Osteoblast (primary cell): ENCODE results near the gene WTIP. TPM values are rescaled to one million over a fixed set of nuclear protein-coding genes. Genes with fewer than 3 reads are reported as not detected.

ENCODE experiments used
- DNase-seq: peaks from one replicate; pipeline ENCODE4 v3.0.0; 2011; ENCODE audit warnings: low spot score, mixed read lengths; ENCODE audit not compliant: insufficient read length; ENCODE audit errors: missing footprints
- H2AFZ ChIP-seq: 2 replicates; pipeline ENCODE4 v1.6.0; 2011; ENCODE audit warnings: mild to moderate bottlenecking, low read length
- H3K27ac ChIP-seq: 2 replicates; pipeline ENCODE4 v1.5.1; 2011; ENCODE audit warnings: mild to moderate bottlenecking, low read depth, low read length, moderate library complexity
- H3K27me3 ChIP-seq: 2 replicates; pipeline ENCODE4 v1.6.0; 2012; ENCODE audit warnings: mild to moderate bottlenecking, control low read depth, inconsistent platforms, low read length, moderate library complexity; ENCODE audit not compliant: insufficient read depth
- H3K36me3 ChIP-seq: 2 replicates; pipeline ENCODE4 v1.5.1; 2011; ENCODE audit warnings: mild to moderate bottlenecking, low read length, control low read depth, moderate library complexity; ENCODE audit not compliant: insufficient read depth
- H3K4me1 ChIP-seq: 2 replicates; pipeline ENCODE4 v1.5.1; 2011; ENCODE audit warnings: mild to moderate bottlenecking, low read length, control low read depth, moderate library complexity; ENCODE audit not compliant: insufficient read depth
- H3K4me2 ChIP-seq: 2 replicates; pipeline ENCODE4 v1.6.0; 2011; ENCODE audit warnings: mild to moderate bottlenecking, low read length; ENCODE audit not compliant: insufficient read depth
- H3K4me3 ChIP-seq: fragments of 200-600 bp; sonication (generic); 3 replicates; pipeline ENCODE4 v1.5.1; 2012; ENCODE audit warnings: mild to moderate bottlenecking, low read length, inconsistent platforms; ENCODE audit not compliant: insufficient read depth
- H3K79me2 ChIP-seq: 2 replicates; pipeline ENCODE4 v1.6.0; 2012; ENCODE audit warnings: mild to moderate bottlenecking, low read length, control low read depth, inconsistent platforms; ENCODE audit not compliant: insufficient read depth
- H3K9me3 ChIP-seq: 2 replicates; pipeline ENCODE4 v1.5.1; 2011; ENCODE audit warnings: low read depth, low read length, control low read depth
- H4K20me1 ChIP-seq: 2 replicates; pipeline ENCODE4 v1.6.0; 2012; ENCODE audit warnings: mild to moderate bottlenecking, low read length, control low read depth; ENCODE audit not compliant: insufficient read depth
- CTCF ChIP-seq: IDR thresholded peaks from 2 replicates; pipeline ENCODE4 v1.5.1; 2011; ENCODE audit warnings: mild to moderate bottlenecking, low read depth, low read length, moderate library complexity; ENCODE audit errors: extremely low read depth
- total RNA-seq: library from RNA; depleted of rRNA; stranded (reverse); fragments of >200 nt; gene quantifications from 2 replicates; pipeline ENCODE4 v1.2.3, GENCODE V29; 2012

WTIP gene
- total RNA-seq, 1 donor, result 38.7 TPM

- Histone ChIP-seq H3K4me3 (no peak overlapping the region), H3K27ac (no peak overlapping the region), H2AFZ (no peak overlapping the region), H3K27me3 (no peaks in the 10 kb centered on the region), H3K79me2 (no peaks in the 10 kb centered on the region), H4K20me1 (peaks cover 12% of the 10 kb centered on the region), H3K4me1 (no peaks in the 10 kb centered on the region), H3K36me3 (peaks cover under 1% of the 10 kb centered on the region), H3K9me3 (no peaks in the 10 kb centered on the region), H3K4me2 (no peak overlapping the region)
- peak; percentile 100 for DNase-seq
- TF ChIP-seq CTCF, result peak; percentile 98
These were observed 20.1 kb downstream of the WTIP start for GRCh38 chr19:34501339-34502320.

- Histone ChIP-seq H4K20me1 (peaks cover 12% of the 10 kb centered on the region), H3K27ac (no peak overlapping the region), H3K27me3 (no peaks in the 10 kb centered on the region), H2AFZ (no peak overlapping the region), H3K9me3 (no peaks in the 10 kb centered on the region), H3K79me2 (no peaks in the 10 kb centered on the region), H3K4me2 (no peak overlapping the region), H3K36me3 (no peaks in the 10 kb centered on the region), H3K4me3 (no peak overlapping the region), H3K4me1 (no peaks in the 10 kb centered on the region)
- no peak for TF ChIP-seq CTCF
- peak; percentile 78 for DNase-seq
These were observed 21.2 kb downstream of the WTIP start for GRCh38 chr19:34502582-34503411.

- no peaks in the 10 kb centered on the region for H3K79me2 ChIP-seq
- H4K20me1 ChIP-seq, result peaks cover 12% of the 10 kb centered on the region
- H3K4me1 ChIP-seq, result no peaks in the 10 kb centered on the region
- no peak overlapping the region for H3K4me2 ChIP-seq
- H3K4me3 ChIP-seq, result no peak overlapping the region
- H3K9me3 ChIP-seq, result no peaks in the 10 kb centered on the region
- H3K36me3 ChIP-seq, result no peaks in the 10 kb centered on the region
- no peak overlapping the region for H2AFZ ChIP-seq
- no peak for TF ChIP-seq CTCF
- H3K27ac ChIP-seq, result no peak overlapping the region
- no peaks in the 10 kb centered on the region for H3K27me3 ChIP-seq
- peak; percentile 47 for DNase-seq
These were observed 22.1 kb downstream of the WTIP start for GRCh38 chr19:34503531-34504272.
